Measurements from ENCODE around the gene EIF4A3.
"Not testable (repeated sequence)": the region's sequence is repeated elsewhere in the genome, so short reads cannot be mapped to it uniquely, and the experiment has no call there.

The EIF4A3 gene

GRCh38 chr17:80095844-80096475 is 51.0 kb downstream of the EIF4A3 start:
- no peak for DNase-seq
- intact Hi-C loops (cut with DNase I): loop anchor here (10.0 kb wide), 1 partner anchor 109 kb away; no protein-coding TSS in a partner anchor

- no peak for DNase-seq
- intact Hi-C loops (cut with DNase I): loop anchor here (10.0 kb wide), 1 partner anchor 110 kb away; no protein-coding TSS in a partner anchor
Observed at GRCh38 chr17:80095038-80095843, 51.7 kb downstream of the EIF4A3 start.

GRCh38 chr17:80092959-80093358 is 54.0 kb downstream of the EIF4A3 start:
- DNase-seq: peak in 9 of 42 donors; percentile 18 to 53 (median 32)
- intact Hi-C loops (cut with DNase I): loop anchor here (10.0 kb wide), 1 partner anchor 112 kb away; no protein-coding TSS in a partner anchor

- intact Hi-C loops (cut with DNase I): loop anchor here (10.0 kb wide), 1 partner anchor 113 kb away; no protein-coding TSS in a partner anchor
- no peak for DNase-seq
Observed at GRCh38 chr17:80091376-80091775, 55.6 kb downstream of the EIF4A3 start.

- intact Hi-C loops (cut with DNase I): loop anchor here (10.0 kb wide), 1 partner anchor 115 kb away; no protein-coding TSS in a partner anchor
- DNase-seq: not testable (repeated sequence)
Observed at GRCh38 chr17:80090164-80090563, 56.8 kb downstream of the EIF4A3 start.

- intact Hi-C loops (cut with DNase I): loop anchor here (10.0 kb wide), 1 partner anchor 115 kb away; no protein-coding TSS in a partner anchor
- DNase-seq: no peak
Observed at GRCh38 chr17:80089762-80090161, 57.2 kb downstream of the EIF4A3 start.

GRCh38 chr17:80087346-80088265 is 59.3 kb downstream of the EIF4A3 start:
- no peak for DNase-seq
- intact Hi-C loops (cut with DNase I): no loop called here

GRCh38 chr17:80086616-80087015 is 60.3 kb downstream of the EIF4A3 start:
- intact Hi-C loops (cut with DNase I): no loop called here
- no peak for DNase-seq

- intact Hi-C loops (cut with DNase I): no loop called here
Observed at GRCh38 chr17:80086081-80086480, 60.8 kb downstream of the EIF4A3 start.

GRCh38 chr17:80084773-80085172 is 62.2 kb downstream of the EIF4A3 start:
- no peak for DNase-seq
- intact Hi-C loops (cut with DNase I): no loop called here

More at GRCh38 chr17:80086081-80086480, 60.8 kb downstream of the EIF4A3 start:
- DNase-seq: no peak
